ENCODE measurements around the gene MTHFR.
"Not testable (repeated sequence)": the region's sequence is repeated elsewhere in the genome, so short reads cannot be mapped to it uniquely, and the experiment has no call there.

MTHFR gene

DNA sequence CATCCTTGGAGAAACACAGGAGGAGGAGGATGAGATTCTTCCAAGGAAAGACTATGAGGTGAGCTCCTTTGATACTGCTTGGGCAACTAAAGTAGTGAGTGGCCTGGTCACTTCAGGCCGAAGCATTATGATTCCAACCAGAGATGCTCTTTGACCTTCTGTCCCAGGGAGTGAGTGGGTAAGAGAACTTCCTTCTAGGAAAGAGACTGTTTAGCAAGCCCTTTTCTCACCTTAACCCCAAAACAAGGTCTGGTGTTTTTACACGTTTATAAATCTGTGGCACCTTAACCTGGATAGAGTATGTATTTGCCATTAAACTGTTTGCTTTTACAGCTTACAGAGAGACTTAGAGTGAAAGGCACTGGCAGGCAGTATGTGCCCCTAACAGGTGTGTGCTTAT, 1.4 kb upstream of the MTHFR start:
- Histone ChIP-seq H3K4me3 (ENCODE audit: low read depth, low read length) (no peak overlapping the region), H3K27ac (no peak overlapping the region), H3K9me3 (ENCODE audit: severe bottlenecking) (no peaks in the 10 kb centered on the region), H3K27me3 (ENCODE audit: insufficient read depth, low read depth, severe bottlenecking) (no peaks in the 10 kb centered on the region), H3K36me3 (peaks cover 35% of the 10 kb centered on the region)
- TF ChIP-seq, protein P1, sequence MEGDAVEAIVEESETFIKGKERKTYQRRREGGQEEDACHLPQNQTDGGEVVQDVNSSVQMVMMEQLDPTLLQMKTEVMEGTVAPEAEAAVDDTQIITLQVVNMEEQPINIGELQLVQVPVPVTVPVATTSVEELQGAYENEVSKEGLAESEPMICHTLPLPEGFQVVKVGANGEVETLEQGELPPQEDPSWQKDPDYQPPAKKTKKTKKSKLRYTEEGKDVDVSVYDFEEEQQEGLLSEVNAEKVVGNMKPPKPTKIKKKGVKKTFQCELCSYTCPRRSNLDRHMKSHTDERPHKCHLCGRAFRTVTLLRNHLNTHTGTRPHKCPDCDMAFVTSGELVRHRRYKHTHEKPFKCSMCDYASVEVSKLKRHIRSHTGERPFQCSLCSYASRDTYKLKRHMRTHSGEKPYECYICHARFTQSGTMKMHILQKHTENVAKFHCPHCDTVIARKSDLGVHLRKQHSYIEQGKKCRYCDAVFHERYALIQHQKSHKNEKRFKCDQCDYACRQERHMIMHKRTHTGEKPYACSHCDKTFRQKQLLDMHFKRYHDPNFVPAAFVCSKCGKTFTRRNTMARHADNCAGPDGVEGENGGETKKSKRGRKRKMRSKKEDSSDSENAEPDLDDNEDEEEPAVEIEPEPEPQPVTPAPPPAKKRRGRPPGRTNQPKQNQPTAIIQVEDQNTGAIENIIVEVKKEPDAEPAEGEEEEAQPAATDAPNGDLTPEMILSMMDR (IDR thresholded peaks at IDR 0.05; ENCODE audit: low read depth, low read length), result no peak
- no peak for DNase-seq

GRCh38 chr1:11806307-11806936, 658 bp upstream of the MTHFR start:
- Histone ChIP-seq H3K27me3 (ENCODE audit: insufficient read depth, low read depth, severe bottlenecking) (no peaks in the 10 kb centered on the region), H3K9me3 (ENCODE audit: severe bottlenecking) (no peaks in the 10 kb centered on the region), H3K4me3 (ENCODE audit: low read depth, low read length) (peak overlapping the region; percentile 64), H3K27ac (peak overlapping the region; percentile 74), H3K36me3 (peaks cover 35% of the 10 kb centered on the region)
- no peak for DNase-seq
- TF ChIP-seq, protein P1 (IDR thresholded peaks at IDR 0.05; ENCODE audit: low read depth, low read length), result no peak

- no peak for DNase-seq
These were observed 920 bp downstream of the MTHFR start for GRCh38 chr1:11804666-11805421.

GRCh38 chr1:11803924-11804665, 1.7 kb downstream of the MTHFR start:
- Histone ChIP-seq H3K27ac (peak overlapping the region; percentile 63), H3K4me3 (ENCODE audit: low read depth, low read length) (peak overlapping the region; percentile 17), H3K36me3 (peaks cover 28% of the 10 kb centered on the region)
- not testable (repeated sequence) for H3K9me3 ChIP-seq (ENCODE audit: severe bottlenecking); DNase-seq; H3K27me3 ChIP-seq (ENCODE audit: insufficient read depth, low read depth, severe bottlenecking)

More at GRCh38 chr1:11804666-11805421, 920 bp downstream of the MTHFR start:
- Histone ChIP-seq H3K36me3 (peaks cover 33% of the 10 kb centered on the region), H3K27me3 (ENCODE audit: insufficient read depth, low read depth, severe bottlenecking) (no peaks in the 10 kb centered on the region), H3K9me3 (ENCODE audit: severe bottlenecking) (no peaks in the 10 kb centered on the region), H3K27ac (peak overlapping the region; percentile 79), H3K4me3 (ENCODE audit: low read depth, low read length) (peak overlapping the region; percentile 64)
- TF ChIP-seq, protein P1 (IDR thresholded peaks at IDR 0.05; ENCODE audit: low read depth, low read length), result no peak

DNA sequence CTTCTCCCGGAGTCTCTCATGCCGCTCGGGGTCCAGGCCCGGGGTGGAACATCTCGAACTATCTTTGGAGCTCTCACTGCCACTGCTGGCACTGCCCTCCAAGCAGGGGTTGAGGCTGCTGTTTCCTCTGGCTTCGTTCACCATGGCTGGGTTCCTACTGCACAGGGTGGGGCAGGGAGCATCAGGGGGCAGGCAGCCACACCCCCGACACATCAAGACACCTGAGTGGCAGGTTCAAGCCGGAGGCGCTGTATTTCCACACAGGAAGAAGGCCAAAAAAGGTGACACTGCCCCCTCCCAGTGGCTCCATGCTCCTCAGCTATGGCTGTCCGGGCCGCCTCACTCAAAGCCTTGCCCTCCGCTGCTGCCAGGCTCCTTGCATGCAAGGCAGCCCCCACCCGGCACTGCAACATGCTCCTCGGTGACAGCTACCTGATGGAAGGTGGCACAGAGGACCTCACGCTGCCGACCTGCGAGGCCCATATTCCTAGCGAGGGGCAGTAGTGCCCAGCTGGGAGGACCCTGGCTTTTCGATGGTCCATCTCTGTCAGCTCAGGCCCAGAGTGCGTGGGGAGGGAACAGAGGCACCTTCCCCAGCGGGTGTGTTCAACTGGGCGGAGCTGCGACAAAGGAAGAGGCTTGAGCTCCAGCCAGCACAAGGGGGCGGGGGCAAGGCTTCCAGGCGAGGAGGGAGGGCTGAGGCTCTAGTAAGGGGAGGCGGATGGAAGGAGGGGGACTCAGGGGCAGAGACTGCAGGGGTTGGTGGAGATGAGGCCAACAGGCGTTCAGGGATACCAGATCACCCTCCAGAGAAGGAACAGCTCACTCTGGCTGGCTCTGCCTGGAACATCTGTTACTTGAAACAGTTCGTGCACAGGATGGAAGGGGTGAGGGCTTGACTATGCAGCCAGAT, 2.5 kb downstream of the MTHFR start:
- peak; percentile 97 for DNase-seq
- TF ChIP-seq, protein P1 (IDR thresholded peaks at IDR 0.05; ENCODE audit: low read depth, low read length), result no peak
- H3K36me3 ChIP-seq, result peaks cover 23% of the 10 kb centered on the region
- peak overlapping the region; percentile 63 for H3K27ac ChIP-seq
- no peaks in the 10 kb centered on the region for H3K9me3 ChIP-seq (ENCODE audit: severe bottlenecking)
- H3K4me3 ChIP-seq (ENCODE audit: low read depth, low read length), result peak overlapping the region; percentile 24
- no peaks in the 10 kb centered on the region for H3K27me3 ChIP-seq (ENCODE audit: insufficient read depth, low read depth, severe bottlenecking)

All from WERI-Rb-1 (cell line).